Epidermal melanocyte (primary cell): Measurements from ENCODE around the gene COL20A1.
"Not testable (repeated sequence)": the region's sequence is repeated elsewhere in the genome, so short reads cannot be mapped to it uniquely, and the experiment has no call there.

Experiments
- DNase-seq: peaks from one replicate; pipeline ENCODE4 v3.0.0; 2011; ENCODE audit warnings: low spot score; ENCODE audit not compliant: insufficient read length

Gene COL20A1

DNA sequence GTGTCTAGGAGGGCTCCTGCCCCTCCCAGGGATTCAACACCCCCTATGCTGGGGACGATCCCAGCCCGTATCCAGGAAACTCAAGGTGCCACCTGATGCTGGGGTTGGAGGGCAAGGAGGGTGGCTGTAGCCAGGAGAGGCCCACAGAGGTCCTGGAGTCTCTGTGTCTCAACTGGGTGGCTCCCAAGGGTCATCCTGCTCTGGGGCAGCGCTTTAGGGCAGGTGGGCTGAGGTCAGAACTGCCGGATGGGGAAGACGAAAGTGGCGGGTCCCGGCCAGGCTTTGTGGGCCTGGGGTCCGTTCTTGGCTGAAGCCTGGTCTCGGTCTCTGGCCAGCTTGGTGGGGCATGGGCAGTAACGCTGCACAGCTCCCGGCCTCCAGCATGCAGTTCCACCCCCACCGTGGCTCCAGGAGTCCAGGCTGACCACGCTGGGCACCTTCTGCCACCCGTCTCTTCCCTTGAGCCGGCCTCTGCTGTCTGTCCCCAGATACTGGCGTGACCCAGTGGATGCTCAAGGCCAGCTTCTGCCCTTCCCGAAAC lies 2.8 kb upstream of the COL20A1 start:
- DNase-seq, result no peak

GRCh38 chr20:63290677-63291472 lies 2.1 kb upstream of the COL20A1 start:
- DNase-seq, result peak; percentile 84

DNA sequence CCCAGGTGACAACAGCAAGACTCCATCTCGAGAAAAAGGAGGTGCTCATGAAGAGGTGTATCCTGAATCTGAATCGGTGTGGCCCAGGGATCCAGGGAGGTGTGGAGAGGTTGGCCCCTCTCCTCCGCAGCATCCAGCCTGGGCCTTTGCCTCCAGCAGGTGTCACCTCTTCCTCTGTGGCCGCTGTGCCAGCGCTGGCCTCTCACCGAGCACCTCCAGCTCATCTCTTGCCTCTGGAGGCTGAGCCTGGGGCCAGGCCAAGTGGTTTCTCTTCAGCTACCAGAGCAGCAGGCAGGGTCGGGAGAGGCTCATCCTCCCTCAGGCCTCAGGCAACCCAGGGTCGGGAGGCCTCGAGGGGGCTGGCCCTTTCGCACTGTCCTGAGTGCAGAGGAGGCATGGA lies 1.2 kb upstream of the COL20A1 start:
- DNase-seq, result no peak

DNA sequence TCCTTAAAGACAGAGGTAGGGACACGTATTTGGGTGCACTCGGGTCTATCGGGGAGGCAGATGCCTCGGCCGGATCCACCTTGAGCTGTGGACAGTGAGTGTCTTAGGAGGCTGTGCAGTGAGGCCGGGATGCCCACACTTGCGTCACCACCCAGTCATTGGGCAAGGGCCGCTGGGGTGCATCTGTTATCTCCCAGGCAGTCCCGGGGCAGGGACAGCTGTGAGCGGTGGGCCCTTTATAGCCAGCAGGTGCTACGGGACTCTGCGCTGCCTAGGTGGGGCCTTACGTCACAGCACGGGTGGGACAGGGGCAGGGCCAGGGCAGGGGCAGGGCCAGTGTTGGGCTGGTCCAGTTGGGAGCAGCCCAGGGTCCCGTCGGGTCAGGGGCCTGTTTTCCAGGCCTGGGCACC lies 689 bp upstream of the COL20A1 start:
- DNase-seq, result no peak

GRCh38 chr20:63293456-63293855 lies 470 bp downstream of the COL20A1 start:
- DNase-seq, result no peak

- DNase-seq, result no peak
These were observed 1.0 kb downstream of the COL20A1 start for GRCh38 chr20:63293871-63294535.

GRCh38 chr20:63294536-63294900 lies 1.5 kb downstream of the COL20A1 start:
- no peak for DNase-seq

GRCh38 chr20:63295018-63295417 lies 2.0 kb downstream of the COL20A1 start:
- DNase-seq, result no peak

- DNase-seq, result no peak
These were observed 2.4 kb downstream of the COL20A1 start for GRCh38 chr20:63295422-63295821.

DNA sequence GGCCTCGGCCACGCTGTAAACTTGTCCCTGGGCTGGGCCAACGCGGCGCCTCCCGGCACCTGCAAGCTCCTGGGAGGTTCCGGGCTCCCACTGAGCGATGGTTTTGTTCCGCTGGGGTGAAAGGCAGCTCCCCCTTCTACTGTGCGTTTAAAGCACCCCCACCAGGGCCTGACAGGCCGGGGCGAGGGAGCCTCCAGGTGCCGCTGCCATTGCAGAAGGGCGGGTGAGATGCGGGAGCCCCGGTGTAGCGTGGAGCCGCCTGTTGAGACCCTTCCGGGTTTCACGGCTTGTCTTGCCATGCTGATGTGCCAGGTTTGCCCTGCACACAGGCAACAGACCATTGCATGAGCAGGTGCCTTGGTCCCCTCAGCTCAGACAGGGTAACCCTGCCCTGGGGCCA lies 2.9 kb downstream of the COL20A1 start:
- DNase-seq, result no peak

DNA sequence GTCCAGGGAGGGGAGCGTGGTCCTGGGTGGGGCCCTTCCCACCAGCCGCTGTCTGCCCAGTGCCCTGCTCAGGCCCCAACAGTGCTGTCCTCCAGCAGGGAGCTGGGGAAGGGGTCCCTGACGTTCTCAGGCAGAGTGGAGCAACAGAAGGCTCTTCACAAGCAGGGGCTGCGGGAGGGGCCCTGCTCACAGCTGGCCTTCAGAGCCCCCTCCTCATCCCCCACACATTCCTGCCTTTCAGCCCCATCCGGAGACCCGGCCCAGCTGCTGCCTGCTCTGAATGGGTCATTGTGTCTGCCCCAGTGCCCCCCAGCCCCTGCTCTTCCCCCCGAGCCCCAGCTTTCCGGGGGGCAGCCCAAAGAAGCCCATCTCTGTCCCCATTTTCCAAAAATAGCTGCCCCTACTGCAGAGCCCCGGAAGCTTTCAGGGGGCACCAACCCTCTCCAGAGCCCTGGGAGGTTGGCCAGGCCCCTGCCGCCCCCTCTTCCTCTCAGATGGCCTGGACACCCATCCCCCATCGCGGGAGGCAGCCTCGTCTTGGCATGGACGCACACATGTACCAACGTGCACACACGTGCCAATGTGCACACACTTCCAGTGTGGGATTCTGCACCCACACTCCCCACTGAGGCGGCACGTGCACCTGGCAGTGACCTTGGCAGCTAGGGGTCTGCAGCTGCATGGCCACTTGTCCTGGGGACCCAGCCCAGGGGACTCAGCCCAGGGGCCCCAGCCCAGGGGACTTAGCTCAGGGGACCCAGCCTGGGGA lies 3.7 kb downstream of the COL20A1 start:
- no peak for DNase-seq

GRCh38 chr20:63297371-63297781 lies 4.4 kb downstream of the COL20A1 start:
- DNase-seq, result no peak

GRCh38 chr20:63297796-63298572 lies 5.0 kb downstream of the COL20A1 start:
- DNase-seq, result no peak

DNA sequence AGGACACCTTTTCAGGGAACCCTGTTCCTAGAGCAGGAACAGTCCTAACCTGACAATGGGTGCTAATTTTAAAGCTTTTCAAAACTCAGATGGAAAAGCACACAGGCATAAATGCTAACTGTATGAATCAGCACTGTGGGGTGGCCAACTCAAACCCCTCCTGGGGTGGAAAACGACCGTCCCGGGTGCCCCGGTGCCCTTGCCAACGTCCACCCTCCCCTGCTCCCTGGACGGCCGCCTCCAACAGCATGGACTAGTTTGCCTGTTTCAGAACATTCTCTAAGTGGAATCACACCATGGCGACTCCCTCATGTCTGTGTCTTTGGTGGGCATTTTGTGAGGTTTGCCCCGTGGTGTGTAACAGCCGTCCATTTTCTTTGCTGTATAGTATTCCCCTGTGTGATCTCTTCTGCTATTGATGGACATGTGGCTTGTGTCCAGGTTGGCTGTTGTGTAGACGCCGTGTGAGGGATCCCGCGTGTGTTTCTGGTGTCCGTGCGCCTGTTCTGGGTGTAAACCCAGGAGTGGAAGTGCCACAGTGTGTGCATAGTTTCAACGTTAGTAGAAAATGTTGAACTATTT lies 5.8 kb downstream of the COL20A1 start:
- DNase-seq, result no peak

DNA sequence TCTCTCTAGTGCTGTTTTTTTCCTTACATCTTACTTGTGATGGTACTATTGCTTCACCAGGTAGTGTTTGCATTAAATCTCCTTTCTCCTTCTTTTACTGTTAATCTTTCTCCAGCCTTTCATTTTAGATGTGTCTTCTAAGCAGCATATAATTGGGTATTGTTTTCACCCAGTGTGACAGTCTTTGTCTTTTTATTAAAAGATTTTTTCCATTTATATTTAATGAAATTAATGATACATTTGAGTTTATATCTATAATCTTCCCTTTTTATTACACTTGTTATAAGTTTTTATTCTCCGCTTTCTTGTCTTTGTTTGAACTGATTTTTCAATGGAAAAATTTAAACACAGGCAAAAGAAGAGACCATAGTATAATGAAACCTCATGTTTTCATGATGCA lies 8.7 kb downstream of the COL20A1 start:
- DNase-seq, result no peak

- DNase-seq, result no peak
These were observed 10.2 kb downstream of the COL20A1 start for GRCh38 chr20:63303095-63303666.

DNA sequence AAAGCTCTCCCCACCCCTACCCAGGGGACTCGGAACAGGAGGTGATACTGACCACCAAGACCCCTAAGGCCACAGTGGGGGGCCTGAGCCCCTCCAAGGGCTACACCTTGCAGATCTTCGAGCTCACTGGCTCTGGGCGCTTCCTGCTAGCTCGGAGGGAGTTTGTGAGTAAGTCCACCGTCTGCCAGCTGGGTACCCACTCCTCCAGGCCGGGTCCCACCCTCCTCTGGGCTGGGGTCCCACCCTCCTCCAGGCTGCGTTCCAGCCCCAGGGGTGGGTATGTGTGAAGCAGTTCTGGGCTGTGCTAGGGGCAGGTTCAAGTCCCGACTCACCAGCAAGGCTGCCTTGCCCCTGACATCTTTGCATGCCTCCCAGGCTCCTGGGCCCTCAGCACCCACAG lies 12.4 kb downstream of the COL20A1 start:
- no peak for DNase-seq

DNA sequence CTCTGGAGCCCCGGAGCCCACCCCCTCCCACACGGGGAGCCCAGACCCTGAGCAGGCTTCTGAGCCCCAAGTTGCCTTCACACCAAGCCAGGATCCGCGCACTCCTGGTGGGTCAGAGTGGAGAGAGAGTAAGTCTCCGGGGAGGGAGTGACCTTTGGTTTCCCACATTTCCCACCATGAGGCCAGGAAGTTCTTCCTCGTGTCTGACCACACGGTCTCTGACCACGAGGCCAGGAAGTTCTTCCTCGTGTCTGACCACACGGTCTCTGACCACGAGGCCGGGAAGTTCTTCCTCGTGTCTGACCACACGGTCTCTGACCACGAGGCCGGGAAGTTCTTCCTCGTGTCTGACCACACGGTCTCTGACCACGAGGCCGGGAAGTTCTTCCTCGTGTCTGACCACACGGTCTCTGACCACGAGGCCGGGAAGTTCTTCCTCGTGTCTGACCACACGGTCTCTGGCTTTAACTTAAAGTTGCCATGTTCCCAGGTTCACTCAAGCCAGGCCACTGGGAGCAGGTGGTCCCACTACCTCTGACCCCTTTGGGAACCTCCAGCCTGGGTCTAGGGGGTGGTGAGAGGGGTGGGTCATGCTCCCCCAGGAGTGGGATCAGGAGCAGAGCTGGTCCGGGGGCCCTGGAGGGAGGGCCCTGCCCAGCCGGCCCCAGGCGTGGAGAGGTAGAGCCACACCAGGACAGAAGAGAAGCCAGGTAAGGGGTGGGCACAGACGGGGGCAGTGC lies 13.1 kb downstream of the COL20A1 start:
- not testable (repeated sequence) for DNase-seq

GRCh38 chr20:63306673-63307537 lies 13.9 kb downstream of the COL20A1 start:
- no peak for DNase-seq
